Activated naive CD8-positive, alpha-beta T cell (primary cell): ENCODE results near the gene PCDH9.

Experiments used
- H3K27ac Mint-ChIP-seq: one replicate; pipeline ENCODE4 v1.8.0; 2021; ENCODE audit warnings: mixed read lengths
- H3K27me3 Mint-ChIP-seq: one replicate; pipeline ENCODE4 v1.8.0; 2021; ENCODE audit warnings: mixed read lengths
- H3K36me3 Mint-ChIP-seq: one replicate; pipeline ENCODE4 v1.8.0; 2021; ENCODE audit warnings: mixed read lengths
- H3K4me1 Mint-ChIP-seq: one replicate; pipeline ENCODE4 v1.8.0; 2021; ENCODE audit warnings: low read depth, mixed read lengths
- H3K4me3 Mint-ChIP-seq: one replicate; pipeline ENCODE4 v1.8.0; 2021; ENCODE audit warnings: mild to moderate bottlenecking, mixed read lengths
- H3K9me3 Mint-ChIP-seq: one replicate; pipeline ENCODE4 v1.8.0; 2021; ENCODE audit warnings: low read depth, mixed read lengths

Gene PCDH9

GRCh38 chr13:67228916-67229315 is 1.2 kb downstream of the PCDH9 start:
- Mint-ChIP-seq H3K4me3 (no peak overlapping the region), H3K4me1 (peaks cover 6% of the 10 kb centered on the region), H3K27ac (no peak overlapping the region), H3K36me3 (no peaks in the 10 kb centered on the region), H3K27me3 (peaks cover 11% of the 10 kb centered on the region), H3K9me3 (no peaks in the 10 kb centered on the region)

- Mint-ChIP-seq H3K36me3 (no peaks in the 10 kb centered on the region), H3K27ac (no peak overlapping the region), H3K27me3 (peaks cover 11% of the 10 kb centered on the region), H3K9me3 (no peaks in the 10 kb centered on the region), H3K4me3 (no peak overlapping the region), H3K4me1 (peaks cover 6% of the 10 kb centered on the region)
Observed at GRCh38 chr13:67228031-67228430, 2.1 kb downstream of the PCDH9 start.

GRCh38 chr13:67227131-67227983 is 2.8 kb downstream of the PCDH9 start:
- no peak overlapping the region for H3K27ac Mint-ChIP-seq
- H3K4me1 Mint-ChIP-seq, result peaks cover 6% of the 10 kb centered on the region
- H3K27me3 Mint-ChIP-seq, result peaks cover 10% of the 10 kb centered on the region
- H3K4me3 Mint-ChIP-seq, result no peak overlapping the region
- H3K9me3 Mint-ChIP-seq, result no peaks in the 10 kb centered on the region
- H3K36me3 Mint-ChIP-seq, result no peaks in the 10 kb centered on the region

- Mint-ChIP-seq H3K4me3 (no peak overlapping the region), H3K36me3 (no peaks in the 10 kb centered on the region), H3K27me3 (peaks cover 10% of the 10 kb centered on the region), H3K27ac (no peak overlapping the region), H3K9me3 (no peaks in the 10 kb centered on the region), H3K4me1 (peaks cover 6% of the 10 kb centered on the region)
Observed at GRCh38 chr13:67226696-67227095, 3.4 kb downstream of the PCDH9 start.

- Mint-ChIP-seq H3K4me1 (no peaks in the 10 kb centered on the region), H3K27me3 (peaks cover 8% of the 10 kb centered on the region), H3K9me3 (no peaks in the 10 kb centered on the region), H3K36me3 (no peaks in the 10 kb centered on the region), H3K4me3 (no peak overlapping the region), H3K27ac (no peak overlapping the region)
Observed at GRCh38 chr13:67225252-67226159, 4.6 kb downstream of the PCDH9 start.

DNA sequence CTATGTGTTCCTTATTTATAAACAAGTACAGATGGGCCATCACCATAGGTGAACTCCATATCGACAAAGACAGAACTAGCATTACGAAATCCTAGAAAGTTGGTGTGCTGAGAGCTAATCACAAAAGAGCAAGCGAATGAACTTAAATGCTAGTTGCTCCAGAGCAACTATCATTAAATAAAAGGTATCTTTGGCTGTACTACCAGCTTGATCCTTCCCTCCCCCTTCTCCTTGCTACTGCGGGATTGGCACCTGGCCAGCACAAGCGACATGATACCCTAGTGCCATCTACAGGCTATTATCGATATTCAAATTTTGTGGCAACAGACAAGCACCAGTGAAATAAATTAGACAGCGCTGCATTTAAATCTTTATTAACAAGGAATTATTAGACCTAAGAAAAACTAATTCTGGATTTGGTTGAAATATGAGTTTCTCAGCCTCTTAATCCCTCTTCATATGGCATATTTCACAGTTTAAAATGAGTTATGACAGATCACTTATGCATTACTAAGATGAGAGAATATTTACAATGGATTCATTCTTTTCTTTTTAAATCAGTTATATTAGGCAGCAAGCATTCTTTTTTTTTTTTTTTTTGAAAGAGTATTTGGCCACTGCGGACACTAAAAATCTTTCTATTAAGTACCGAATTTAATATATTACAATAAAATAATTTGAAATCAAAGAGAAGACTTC is 5.8 kb downstream of the PCDH9 start:
- Mint-ChIP-seq H3K27me3 (peaks cover 8% of the 10 kb centered on the region), H3K4me1 (no peaks in the 10 kb centered on the region), H3K9me3 (no peaks in the 10 kb centered on the region), H3K27ac (no peak overlapping the region), H3K4me3 (no peak overlapping the region), H3K36me3 (no peaks in the 10 kb centered on the region)

GRCh38 chr13:67223742-67224141 is 6.4 kb downstream of the PCDH9 start:
- Mint-ChIP-seq H3K9me3 (no peaks in the 10 kb centered on the region), H3K36me3 (no peaks in the 10 kb centered on the region), H3K4me3 (no peak overlapping the region)

DNA sequence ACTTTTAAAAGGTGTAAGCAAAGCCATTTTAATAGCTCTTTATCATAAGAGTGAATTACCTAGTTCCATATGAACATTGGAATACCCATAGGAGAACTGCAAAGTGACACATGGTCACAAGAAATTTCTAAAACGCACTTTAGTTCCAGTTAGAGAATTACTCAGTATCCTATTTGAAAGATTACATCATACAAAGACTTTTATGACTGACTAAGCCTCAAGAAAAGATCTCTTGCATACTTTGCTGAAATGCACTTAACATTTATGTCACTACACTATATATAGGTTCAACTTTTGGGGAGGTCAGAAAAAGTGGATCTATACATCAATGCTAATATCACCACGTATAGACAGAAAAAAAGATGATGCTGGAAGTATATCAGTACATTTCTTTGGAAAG is 7.1 kb downstream of the PCDH9 start:
- Mint-ChIP-seq H3K4me3 (no peak overlapping the region), H3K4me1 (no peaks in the 10 kb centered on the region), H3K36me3 (no peaks in the 10 kb centered on the region), H3K27ac (no peak overlapping the region), H3K27me3 (peaks cover 6% of the 10 kb centered on the region), H3K9me3 (no peaks in the 10 kb centered on the region)

More at GRCh38 chr13:67223742-67224141, 6.4 kb downstream of the PCDH9 start:
- Mint-ChIP-seq H3K27me3 (peaks cover 8% of the 10 kb centered on the region), H3K27ac (no peak overlapping the region), H3K4me1 (no peaks in the 10 kb centered on the region)

DNA sequence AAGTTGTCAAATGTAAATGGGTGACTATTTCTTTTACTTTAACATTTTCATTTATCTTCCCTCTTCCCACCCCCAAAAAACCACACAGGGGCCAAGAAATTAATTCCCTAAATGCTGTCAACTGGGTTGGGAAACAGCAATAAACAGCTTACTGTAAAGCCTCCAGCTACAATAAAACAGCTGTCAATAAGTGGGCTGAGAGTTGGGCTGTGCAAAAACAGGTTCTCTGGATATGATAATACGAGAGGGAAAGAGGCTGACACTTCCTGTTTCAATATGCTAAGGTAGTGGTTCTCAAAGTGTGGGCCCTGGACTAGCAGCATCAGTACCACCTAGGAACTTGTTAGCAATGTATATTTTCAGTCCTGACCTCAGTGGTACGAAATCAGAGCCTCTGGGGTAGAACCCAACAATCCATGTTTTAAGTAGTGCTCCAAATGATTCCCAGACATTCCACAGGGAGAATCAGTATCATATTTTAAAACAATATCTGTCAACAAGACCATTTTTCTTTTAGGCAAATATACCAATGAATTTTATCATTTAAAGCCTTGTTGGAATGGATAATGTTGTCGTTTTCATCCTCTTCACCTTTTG is 8.4 kb downstream of the PCDH9 start:
- H3K4me1 Mint-ChIP-seq, result no peaks in the 10 kb centered on the region
- H3K27ac Mint-ChIP-seq, result no peak overlapping the region
- H3K9me3 Mint-ChIP-seq, result no peaks in the 10 kb centered on the region
- H3K36me3 Mint-ChIP-seq, result no peaks in the 10 kb centered on the region
- H3K27me3 Mint-ChIP-seq, result peaks cover 3% of the 10 kb centered on the region
- no peak overlapping the region for H3K4me3 Mint-ChIP-seq

- Mint-ChIP-seq H3K36me3 (no peaks in the 10 kb centered on the region), H3K27ac (no peak overlapping the region), H3K4me1 (no peaks in the 10 kb centered on the region), H3K9me3 (no peaks in the 10 kb centered on the region), H3K4me3 (no peak overlapping the region), H3K27me3 (no peaks in the 10 kb centered on the region)
Observed at GRCh38 chr13:67219113-67219512, 11.0 kb downstream of the PCDH9 start.

- no peaks in the 10 kb centered on the region for H3K36me3 Mint-ChIP-seq
- H3K4me3 Mint-ChIP-seq, result no peak overlapping the region
- no peaks in the 10 kb centered on the region for H3K9me3 Mint-ChIP-seq
- H3K4me1 Mint-ChIP-seq, result no peaks in the 10 kb centered on the region
- no peak overlapping the region for H3K27ac Mint-ChIP-seq
- no peaks in the 10 kb centered on the region for H3K27me3 Mint-ChIP-seq
Observed at GRCh38 chr13:67217880-67218279, 12.3 kb downstream of the PCDH9 start.

GRCh38 chr13:67216864-67217263 is 13.3 kb downstream of the PCDH9 start:
- H3K27ac Mint-ChIP-seq, result no peak overlapping the region
- H3K36me3 Mint-ChIP-seq, result no peaks in the 10 kb centered on the region
- H3K9me3 Mint-ChIP-seq, result no peaks in the 10 kb centered on the region
- no peak overlapping the region for H3K4me3 Mint-ChIP-seq
- H3K4me1 Mint-ChIP-seq, result no peaks in the 10 kb centered on the region
- H3K27me3 Mint-ChIP-seq, result no peaks in the 10 kb centered on the region

DNA sequence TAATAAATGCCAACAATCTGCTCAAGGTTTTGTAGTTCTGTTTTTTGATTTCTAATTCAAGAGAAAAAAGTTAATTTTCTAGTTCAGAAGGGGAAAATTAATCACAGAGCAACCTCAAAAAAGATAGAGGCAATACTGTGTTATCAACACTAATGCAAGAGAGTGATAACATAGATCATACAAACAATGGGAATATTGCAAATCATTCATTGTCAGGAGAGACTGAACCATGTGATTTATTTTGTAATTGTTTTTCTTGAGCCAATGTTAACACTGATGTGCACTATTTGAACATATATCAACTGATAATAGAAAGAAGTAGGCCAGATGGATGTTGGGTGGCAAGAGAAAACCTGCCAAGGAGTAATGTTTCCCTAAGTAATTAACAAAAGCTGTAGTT is 19.9 kb downstream of the PCDH9 start:
- no peak overlapping the region for H3K4me3 Mint-ChIP-seq

GRCh38 chr13:67208552-67208951 is 21.6 kb downstream of the PCDH9 start:
- Mint-ChIP-seq H3K27ac (no peak overlapping the region), H3K9me3 (no peaks in the 10 kb centered on the region), H3K27me3 (no peaks in the 10 kb centered on the region), H3K4me1 (no peaks in the 10 kb centered on the region), H3K36me3 (no peaks in the 10 kb centered on the region), H3K4me3 (no peak overlapping the region)

More for the DNA sequence above, 19.9 kb downstream of the PCDH9 start:
- H3K9me3 Mint-ChIP-seq, result no peaks in the 10 kb centered on the region
- no peak overlapping the region for H3K27ac Mint-ChIP-seq
- no peaks in the 10 kb centered on the region for H3K36me3 Mint-ChIP-seq
- no peaks in the 10 kb centered on the region for H3K27me3 Mint-ChIP-seq
- no peaks in the 10 kb centered on the region for H3K4me1 Mint-ChIP-seq
